Body of pancreas (tissue), 4 donors: Measurements from ENCODE around the gene SERHL2. TPM values are rescaled to one million over a fixed set of nuclear protein-coding genes. Genes with fewer than 3 reads are reported as not detected.
"Not testable (repeated sequence)": the region's sequence is repeated elsewhere in the genome, so short reads cannot be mapped to it uniquely, and the experiment has no call there.

Experiments
- ATAC-seq: fragments of 150-250 bp; one replicate; pipeline ENCODE4 v1.9.1; 2016
- DNase-seq, 4 donors: peaks; one replicate each; pipeline ENCODE4 v3.0.0-alpha.2; 2019
- H3K27ac ChIP-seq, 4 donors: fragments of 200-600 bp; sonication (generic); 1 replicate in 3 of 4; 2 replicates in 1 of 4; pipeline versions ENCODE4 v1.5.1 to v1.6.1; 2016 to 2019; ENCODE audit warnings: mild to moderate bottlenecking in 1 of 4, mixed read lengths in 1 of 4, moderate library complexity in 1 of 4
- H3K27me3 ChIP-seq, 2 donors: fragments of 200-600 bp; sonication (generic); one replicate each; pipeline ENCODE4 v1.6.0; 2016; ENCODE audit warnings: mild to moderate bottlenecking in 1 of 2
- H3K36me3 ChIP-seq, 2 donors: fragments of 200-600 bp; sonication (generic); replicated peaks in 1 of 2; 2 replicates each; pipeline ENCODE4 v1.5.1; 2016; ENCODE audit warnings: low read depth in 2 of 2; ENCODE audit not compliant: insufficient read depth in 1 of 2
- H3K4me1 ChIP-seq: fragments of 200-600 bp; sonication (generic); one replicate; pipeline ENCODE4 v1.6.0; 2016
- H3K4me3 ChIP-seq, 2 donors: fragments of 200-600 bp; sonication (generic); 1 replicate in 1 of 2; 2 replicates in 1 of 2; pipeline ENCODE4 v1.5.1; 2016 to 2019
- H3K9me3 ChIP-seq, 3 donors: fragments of 200-600 bp; sonication (generic); 1 replicate in 2 of 3; 2 replicates in 1 of 3; pipeline ENCODE4 v1.5.1; 2016
- POLR2A ChIP-seq, 3 donors: fragments of 450-650 bp; IDR thresholded peaks; one replicate each; pipeline ENCODE4 v1.6.1; 2016; ENCODE audit warnings: antibody characterized with exemption in 3 of 3, mild to moderate bottlenecking in 2 of 3
- WGBS, 2 donors: methylation state at CpG; one replicate each; pipeline ENCODE4 v1.1.5; 2017; 5-methylcytosine and 5-hydroxymethylcytosine counted together
- intact Hi-C: fragments of 100-400 bp; cut with DNase I; formaldehyde crosslinking; loops from one replicate; pipeline ENCODE4 v1.15.1; 2023
- total RNA-seq, 2 donors: library from RNA; depleted of rRNA; stranded (reverse); fragments of >200 nt; gene quantifications; one replicate each; pipeline ENCODE4 v1.1.0, GENCODE V29; 2016
- TF ChIP-seq, protein P1 (sequence below), 7 experiments: fragments of 450-650 bp in 4 of 7; fragments of 200-600 bp in 3 of 7; sonication (generic) in 3 of 7; IDR thresholded peaks; one replicate each; pipeline ENCODE4 v1.5.1; 2016 to 2019; ENCODE audit warnings: antibody characterized with exemption in 7 of 7

Gene SERHL2
- total RNA-seq, 2 donors from 2014 or later = 2.6 TPM; not detected in 1

DNA sequence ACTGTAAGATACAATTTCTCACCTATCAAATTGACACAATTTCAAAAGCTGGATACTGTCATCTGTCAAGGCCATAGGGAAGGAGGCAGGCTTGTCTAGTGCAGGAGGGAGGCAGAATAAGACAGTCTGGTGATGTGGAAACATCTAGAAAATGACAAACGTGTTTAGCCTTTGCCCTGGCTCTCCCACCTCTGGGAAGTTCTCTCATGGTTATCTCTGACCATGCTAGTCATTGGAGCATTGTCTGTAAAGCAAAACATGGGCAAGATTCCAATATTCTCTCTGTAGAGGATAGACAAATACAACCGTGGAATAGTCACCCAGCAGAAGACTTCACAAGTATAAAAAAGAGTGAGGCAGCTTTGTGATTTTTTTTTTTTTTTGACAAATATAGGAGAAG lies 9.1 kb upstream of the SERHL2 start:
- Histone ChIP-seq H3K9me3 (no peaks in the 10 kb centered on the region), H3K36me3 (no peaks in the 10 kb centered on the region), H3K27me3 (no peaks in the 10 kb centered on the region), H3K4me1 (no peaks in the 10 kb centered on the region), H3K4me3 (no peak overlapping the region), H3K27ac (no peak overlapping the region)
- no peak for TF ChIP-seq POLR2A (IDR thresholded peaks at IDR 0.05)
- TF ChIP-seq, protein P1, sequence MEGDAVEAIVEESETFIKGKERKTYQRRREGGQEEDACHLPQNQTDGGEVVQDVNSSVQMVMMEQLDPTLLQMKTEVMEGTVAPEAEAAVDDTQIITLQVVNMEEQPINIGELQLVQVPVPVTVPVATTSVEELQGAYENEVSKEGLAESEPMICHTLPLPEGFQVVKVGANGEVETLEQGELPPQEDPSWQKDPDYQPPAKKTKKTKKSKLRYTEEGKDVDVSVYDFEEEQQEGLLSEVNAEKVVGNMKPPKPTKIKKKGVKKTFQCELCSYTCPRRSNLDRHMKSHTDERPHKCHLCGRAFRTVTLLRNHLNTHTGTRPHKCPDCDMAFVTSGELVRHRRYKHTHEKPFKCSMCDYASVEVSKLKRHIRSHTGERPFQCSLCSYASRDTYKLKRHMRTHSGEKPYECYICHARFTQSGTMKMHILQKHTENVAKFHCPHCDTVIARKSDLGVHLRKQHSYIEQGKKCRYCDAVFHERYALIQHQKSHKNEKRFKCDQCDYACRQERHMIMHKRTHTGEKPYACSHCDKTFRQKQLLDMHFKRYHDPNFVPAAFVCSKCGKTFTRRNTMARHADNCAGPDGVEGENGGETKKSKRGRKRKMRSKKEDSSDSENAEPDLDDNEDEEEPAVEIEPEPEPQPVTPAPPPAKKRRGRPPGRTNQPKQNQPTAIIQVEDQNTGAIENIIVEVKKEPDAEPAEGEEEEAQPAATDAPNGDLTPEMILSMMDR (IDR thresholded peaks at IDR 0.05) = no peak
- intact Hi-C loops = no loop called here
- WGBS, 2 donors = 5 to 6% methylated on average over 2 of the region's 2 CpGs
- no peak for DNase-seq
- no peak for ATAC-seq

DNA sequence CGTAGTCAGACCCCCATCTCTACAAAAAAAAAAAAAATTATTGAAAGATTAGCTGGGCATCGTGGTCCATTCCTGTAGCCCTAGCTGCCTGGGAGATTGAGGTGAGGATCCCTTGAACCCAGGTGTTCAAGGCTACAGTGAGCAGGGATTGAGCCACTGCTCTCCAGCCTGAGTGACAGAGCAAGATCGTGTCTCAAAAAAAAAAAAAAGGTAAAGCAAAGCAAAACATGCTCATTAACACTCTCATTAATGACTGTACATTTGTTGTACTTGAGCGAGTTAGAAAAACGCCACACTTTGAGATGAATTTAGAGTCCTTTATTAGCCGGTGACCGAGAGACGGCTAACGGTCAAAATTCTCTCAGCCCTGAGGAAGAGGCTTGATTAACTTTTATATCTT lies 6.2 kb upstream of the SERHL2 start:
- no peak for TF ChIP-seq POLR2A (IDR thresholded peaks at IDR 0.05)
- TF ChIP-seq, protein P1 (IDR thresholded peaks at IDR 0.05) = no peak
- Histone ChIP-seq H3K27me3 (no peaks in the 10 kb centered on the region), H3K4me3 (no peak overlapping the region), H3K27ac (no peak overlapping the region), H3K36me3 (no peaks in the 10 kb centered on the region), H3K4me1 (no peaks in the 10 kb centered on the region), H3K9me3 (peaks cover 0 to 6% (median 0%) of the 10 kb centered on the region in 3 donors)
- intact Hi-C loops = no loop called here
- WGBS, 2 donors = 52 to 53% methylated on average over 9 of the region's 9 CpGs
- ATAC-seq (no peak), DNase-seq (no peak)

DNA sequence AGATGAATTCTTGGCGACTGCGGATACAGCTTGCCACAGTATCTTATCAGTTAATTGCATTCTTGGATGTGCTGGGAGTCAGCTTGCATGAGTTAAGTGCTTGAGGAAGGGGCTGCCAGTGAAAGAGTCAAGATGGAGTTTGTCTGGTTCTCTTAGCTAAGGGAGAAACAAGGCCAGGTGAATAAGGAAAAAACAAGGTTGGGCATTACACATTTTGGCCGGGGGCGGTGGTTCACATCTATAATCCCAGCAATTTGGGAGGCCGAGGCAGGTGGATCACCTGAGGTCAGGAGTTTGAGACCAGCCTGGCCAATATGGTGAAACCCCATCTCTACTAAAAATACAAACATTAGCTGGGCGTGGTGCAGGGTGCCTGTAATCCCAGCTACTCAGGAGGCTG lies 5.6 kb upstream of the SERHL2 start:
- H3K36me3 ChIP-seq, H3K27me3 ChIP-seq, H3K27ac ChIP-seq, H3K9me3 ChIP-seq, intact Hi-C loops, ATAC-seq, H3K4me3 ChIP-seq, DNase-seq, H3K4me1 ChIP-seq: not testable (repeated sequence)
- 32 to 41% methylated on average over 6 of the region's 6 CpGs for WGBS, 2 donors

DNA sequence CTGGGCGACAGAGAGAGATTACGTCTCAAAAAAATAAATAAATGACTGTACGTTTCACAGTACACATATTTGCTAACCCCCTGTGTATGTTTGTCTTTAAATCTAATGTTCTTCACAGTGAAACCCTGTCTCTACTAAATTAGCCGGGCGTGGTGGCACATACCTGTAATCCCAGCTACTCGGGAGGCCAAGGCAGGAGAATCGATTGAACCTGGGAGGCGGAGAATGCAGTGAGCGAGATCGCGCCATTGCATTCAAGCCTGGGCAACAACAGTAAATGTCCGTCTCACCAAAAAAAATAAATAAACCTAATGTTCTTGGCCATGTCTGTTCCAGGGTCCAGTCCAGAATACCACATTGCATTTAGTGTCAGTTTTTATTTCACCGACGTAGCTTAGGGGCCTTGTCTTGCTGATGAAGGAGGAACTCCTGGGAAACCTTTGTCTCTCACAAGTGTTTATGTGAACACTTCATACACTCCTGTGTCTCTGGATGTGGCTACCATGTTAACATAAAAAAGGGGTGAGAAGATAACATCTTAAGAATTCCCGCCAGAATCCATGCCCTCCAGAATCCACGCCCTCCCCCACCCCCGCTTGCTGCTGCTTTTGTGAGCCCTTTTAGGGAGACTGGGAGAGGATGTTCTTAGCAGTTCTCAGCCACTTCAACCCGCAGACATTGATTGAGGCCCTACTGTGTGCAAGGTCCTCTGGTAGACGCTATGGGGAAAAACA lies 5.0 kb upstream of the SERHL2 start:
- WGBS, 2 donors = 71 to 75% methylated on average over 19 of the region's 19 CpGs
- intact Hi-C loops = no loop called here
- H3K36me3 ChIP-seq = no peaks in the 10 kb centered on the region
- DNase-seq (no peak), ATAC-seq (no peak)
- H3K27ac ChIP-seq = no peak overlapping the region
- TF ChIP-seq, protein P1 (IDR thresholded peaks at IDR 0.05) = no peak
- TF ChIP-seq POLR2A (IDR thresholded peaks at IDR 0.05) = no peak
- peaks cover 0 to 6% (median 0%) of the 10 kb centered on the region in 3 donors for H3K9me3 ChIP-seq
- H3K4me3 ChIP-seq = no peak overlapping the region
- H3K4me1 ChIP-seq = peaks cover 5% of the 10 kb centered on the region
- no peaks in the 10 kb centered on the region for H3K27me3 ChIP-seq

DNA sequence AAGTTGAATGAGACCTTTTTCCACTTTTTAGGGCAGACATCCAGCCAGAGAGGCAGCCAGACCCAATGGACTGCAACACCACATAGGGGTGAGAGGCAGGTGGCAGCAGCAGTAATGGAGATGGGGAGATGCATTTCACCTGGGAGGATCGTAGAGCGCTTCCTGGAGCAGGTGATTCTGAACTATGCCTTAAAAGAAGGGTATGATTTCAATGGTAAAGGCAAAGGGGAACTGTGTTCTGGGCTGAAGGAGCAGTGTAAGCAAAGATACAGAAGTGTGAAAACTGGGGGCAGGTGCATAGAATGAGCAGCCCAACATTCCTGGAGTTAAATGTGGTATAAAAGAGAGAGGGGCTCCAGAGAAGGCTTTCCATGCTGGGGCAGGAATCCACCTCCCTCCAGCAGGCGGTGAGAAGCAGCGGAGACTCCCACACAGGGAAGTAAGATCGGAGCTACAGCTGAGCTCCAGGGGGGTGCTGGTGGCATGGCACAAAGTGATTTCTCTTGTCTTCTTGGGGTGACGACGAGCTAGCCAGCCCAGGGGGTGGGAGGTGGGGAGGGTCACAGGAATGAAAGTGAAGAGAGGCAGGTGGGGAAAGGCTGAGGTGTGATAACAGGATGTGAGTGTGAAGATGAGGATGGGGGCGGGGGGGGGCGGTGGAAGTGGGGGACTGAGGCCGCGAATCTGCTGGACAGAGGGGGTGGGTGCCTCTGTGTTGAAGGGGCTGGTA lies 4.3 kb upstream of the SERHL2 start:
- TF ChIP-seq, protein P1 (IDR thresholded peaks at IDR 0.05) = no peak
- no peak for TF ChIP-seq POLR2A (IDR thresholded peaks at IDR 0.05)
- Histone ChIP-seq H3K27ac (no peak overlapping the region), H3K27me3 (no peaks in the 10 kb centered on the region), H3K4me1 (peaks cover 12% of the 10 kb centered on the region), H3K36me3 (no peaks in the 10 kb centered on the region), H3K4me3 (no peak overlapping the region), H3K9me3 (peaks cover 0 to 6% (median 0%) of the 10 kb centered on the region in 3 donors)
- ATAC-seq (no peak), DNase-seq (no peak)
- intact Hi-C loops = no loop called here
- 66 to 68% methylated on average over 10 to 11 of the region's 11 CpGs for WGBS, 2 donors

DNA sequence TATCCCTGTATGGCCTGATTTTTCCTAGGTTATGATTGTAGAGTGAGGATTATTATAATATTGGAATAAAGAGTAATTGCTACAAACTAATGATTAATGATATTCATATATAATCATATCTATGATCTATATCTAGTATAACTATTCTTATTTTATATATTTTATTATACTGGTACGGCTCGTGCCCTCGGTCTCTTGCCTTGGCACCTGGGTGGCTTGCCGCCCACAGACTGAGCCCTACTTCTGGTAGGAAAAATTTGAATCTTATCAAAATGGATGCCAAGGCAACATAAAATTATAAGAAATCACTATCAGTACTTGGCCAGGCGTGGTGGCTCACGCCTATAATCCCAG lies 1.5 kb upstream of the SERHL2 start:
- H3K9me3 ChIP-seq, H3K27me3 ChIP-seq, DNase-seq, ATAC-seq, H3K4me3 ChIP-seq, H3K36me3 ChIP-seq, intact Hi-C loops, H3K27ac ChIP-seq: not testable (repeated sequence)
- H3K4me1 ChIP-seq = peaks cover 12% of the 10 kb centered on the region
- WGBS, 2 donors = 85 to 91% methylated on average over 6 of the region's 6 CpGs
